Tongue (tissue), 2 donors: ENCODE results near the gene ERCC2. TPM values are rescaled to one million over a fixed set of nuclear protein-coding genes. Genes with fewer than 3 reads are reported as not detected.
"Not testable (repeated sequence)": the region's sequence is repeated elsewhere in the genome, so short reads cannot be mapped to it uniquely, and the experiment has no call there.

Source experiments
- DNase-seq: peaks from one replicate; pipeline ENCODE4 v3.0.0-alpha.2; 2015
- total RNA-seq: library from RNA; depleted of rRNA; stranded (reverse); fragments of >200 nt; gene quantifications from one replicate; pipeline ENCODE4 v1.2.3, GENCODE V29; 2014

Gene ERCC2
- 6.2 TPM for total RNA-seq

DNA sequence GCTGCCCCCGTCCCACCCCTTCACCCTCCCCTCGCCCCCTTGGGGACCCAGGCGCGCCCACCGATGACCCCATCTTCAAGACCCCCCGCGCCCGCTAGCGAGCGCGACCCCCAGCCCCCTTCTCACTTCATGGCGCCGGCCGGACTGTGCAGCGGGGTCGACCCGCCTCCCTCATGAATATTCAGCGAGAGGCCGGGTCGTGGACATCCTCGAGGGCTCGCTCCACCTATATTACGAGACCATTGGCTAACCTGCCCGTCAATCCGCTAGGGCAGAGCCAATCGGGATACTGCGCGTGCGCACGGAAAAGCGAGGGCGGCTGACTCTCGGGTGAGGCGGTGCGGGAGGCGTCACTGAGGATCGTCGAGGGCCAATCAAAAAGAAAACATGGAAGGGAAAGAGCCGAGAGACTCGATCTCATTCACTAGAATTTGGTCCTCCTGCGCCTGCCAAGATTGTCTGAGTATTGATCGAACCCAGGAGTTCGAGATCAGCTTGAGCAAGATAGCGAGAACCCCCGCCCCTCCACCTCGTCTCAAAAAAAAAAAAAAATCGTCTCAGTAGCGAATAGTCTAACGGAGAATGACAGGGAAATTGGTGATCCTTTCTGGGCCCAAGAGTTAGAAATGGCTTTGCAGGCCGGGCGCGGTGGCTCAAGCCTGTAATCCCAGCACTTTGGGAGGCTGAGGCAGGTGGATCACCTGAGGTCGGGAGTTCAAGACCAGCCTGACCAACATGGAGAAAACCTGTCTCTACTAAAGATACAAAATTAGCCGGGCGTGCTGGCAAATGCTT lies at the start of gene ERCC2:
TSS of gene ERCC2 (minus strand) at position 164 of the 795 bp plus-strand sequence. CDS start at position 131, 33 bp downstream.
- peak; percentile 100 for DNase-seq

GRCh38 chr19:45419895-45420294 lies 49.5 kb upstream of the ERCC2 start:
- DNase-seq, result no peak

DNA sequence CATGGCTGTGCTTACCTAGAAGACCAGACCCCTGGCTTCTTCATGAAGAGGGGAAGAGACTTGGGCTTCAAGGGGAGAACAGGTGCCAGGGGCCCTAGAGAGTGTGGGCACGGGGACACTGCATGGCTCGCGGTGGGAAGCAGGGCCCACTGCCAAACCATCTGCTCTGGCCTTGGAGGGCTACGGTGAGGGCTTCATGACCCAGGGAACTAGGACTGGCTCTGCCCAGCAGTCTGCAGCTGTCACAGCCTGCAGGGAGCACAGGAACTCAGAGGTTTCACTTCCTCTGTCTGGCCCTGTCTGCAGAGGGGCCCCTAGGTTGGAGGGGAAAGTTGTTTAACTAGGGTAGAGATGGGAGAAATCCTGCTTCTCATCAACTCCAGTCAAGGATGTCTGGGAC lies 49.0 kb upstream of the ERCC2 start:
- peak; percentile 70 for DNase-seq

DNA sequence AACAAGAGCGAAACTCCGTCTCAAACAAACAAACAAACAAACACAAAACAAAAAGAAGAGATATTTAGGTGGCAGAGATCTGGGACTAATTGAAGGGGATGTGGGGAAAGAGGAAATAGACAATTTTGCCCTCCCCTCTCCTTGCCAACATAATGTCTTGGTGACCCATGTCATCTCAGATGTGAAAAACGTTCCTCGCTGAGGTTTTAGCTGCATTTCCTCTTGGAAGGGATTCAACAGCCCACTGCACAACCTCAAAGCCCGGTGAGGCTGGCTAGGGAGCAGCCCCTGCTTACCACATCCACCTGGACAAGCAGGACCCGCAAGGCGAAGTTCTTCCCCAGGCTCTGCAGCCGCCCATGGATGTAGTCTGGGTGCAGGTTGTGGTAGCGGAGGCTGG lies 48.4 kb upstream of the ERCC2 start:
- DNase-seq, result no peak

- no peak for DNase-seq
Observed at GRCh38 chr19:45417151-45417550, 46.8 kb upstream of the ERCC2 start.

DNA sequence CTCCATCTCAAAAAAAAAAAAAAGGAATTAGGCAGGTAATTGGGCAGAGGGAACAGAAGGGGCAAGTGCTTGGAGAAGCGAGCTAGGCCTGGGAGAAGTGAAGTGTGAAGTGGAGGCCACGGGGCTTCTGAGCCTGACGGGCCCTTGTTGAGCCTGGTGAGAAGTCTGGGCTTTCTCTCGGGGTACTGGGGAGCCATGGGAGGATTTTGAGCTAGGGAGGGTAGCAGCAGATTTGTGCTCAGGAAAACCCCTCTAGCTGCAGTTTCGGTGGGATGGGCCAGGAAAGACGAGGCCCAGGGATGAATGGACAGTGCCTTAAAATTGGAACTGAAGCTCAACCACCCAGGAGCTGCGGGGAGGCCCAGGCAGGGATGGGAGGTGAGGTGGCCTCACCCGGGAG lies 44.1 kb upstream of the ERCC2 start:
- no peak for DNase-seq

DNA sequence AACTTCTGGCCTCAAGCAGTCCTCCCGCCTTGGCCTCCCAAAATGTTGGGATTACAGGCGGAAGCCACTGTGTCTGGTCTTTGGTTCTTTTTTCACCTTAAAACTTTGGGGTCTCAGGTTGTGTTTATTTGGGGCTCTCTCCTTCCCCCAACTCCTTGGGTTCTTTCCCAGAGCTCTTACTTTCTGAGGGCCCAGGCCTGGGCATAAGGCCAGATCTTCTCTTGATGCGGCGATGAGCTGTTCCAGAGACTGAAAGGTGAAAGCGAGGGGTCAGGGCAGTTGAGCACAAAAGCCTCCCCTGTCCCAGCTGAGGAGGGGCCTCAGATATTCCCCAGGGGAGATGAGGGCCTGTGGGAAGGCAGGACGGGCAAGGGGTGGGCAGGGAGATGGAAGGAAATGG lies 43.1 kb upstream of the ERCC2 start:
- DNase-seq, result no peak

- DNase-seq, result not testable (repeated sequence)
Observed at GRCh38 chr19:45410330-45410729, 40.0 kb upstream of the ERCC2 start.

GRCh38 chr19:45409557-45409920 lies 39.2 kb upstream of the ERCC2 start:
- no peak for DNase-seq

GRCh38 chr19:45408830-45409556 lies 38.6 kb upstream of the ERCC2 start:
- no peak for DNase-seq

GRCh38 chr19:45408121-45408520 lies 37.7 kb upstream of the ERCC2 start:
- DNase-seq, result no peak

DNA sequence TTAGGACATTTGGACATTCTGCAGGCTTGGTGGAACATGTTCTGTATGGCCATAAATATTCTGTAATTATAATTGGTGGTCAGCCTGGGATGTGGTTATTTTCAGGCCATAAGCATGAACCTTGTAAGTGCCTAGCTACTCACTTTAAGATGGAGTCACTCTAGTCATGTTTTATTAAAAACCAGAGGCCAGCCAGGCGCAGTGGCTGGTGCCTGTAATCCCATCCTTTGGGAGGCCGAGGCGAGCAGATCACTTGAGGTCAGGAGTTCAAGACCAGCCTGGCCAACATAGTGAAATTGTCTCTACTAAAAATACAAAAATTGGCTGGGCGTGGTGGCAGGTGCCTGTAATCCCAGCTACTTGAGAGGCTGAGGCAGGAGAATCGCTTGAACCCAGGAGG lies 37.2 kb upstream of the ERCC2 start:
- not testable (repeated sequence) for DNase-seq

DNA sequence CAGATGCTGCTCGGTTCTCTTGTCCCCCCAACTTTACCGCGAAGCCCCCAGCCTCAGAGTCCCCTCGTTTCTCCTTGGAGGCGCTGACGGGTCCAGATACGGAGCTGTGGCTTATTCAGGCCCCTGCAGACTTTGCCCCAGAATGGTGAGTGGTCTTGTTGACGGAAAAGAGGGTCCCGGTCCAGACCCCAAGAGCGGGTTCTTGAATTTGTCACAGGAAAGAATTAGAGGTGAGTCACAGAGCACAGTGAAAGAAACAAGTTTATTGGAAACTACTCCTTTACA lies 36.7 kb upstream of the ERCC2 start:
- no peak for DNase-seq

- DNase-seq, result peak; percentile 92
Observed at GRCh38 chr19:45406226-45407090, 36.1 kb upstream of the ERCC2 start, which contains the start of gene POLR1G. TSS of gene POLR1G (plus strand) at chr19:45406644. CDS start at chr19:45406697, 53 bp downstream.

DNA sequence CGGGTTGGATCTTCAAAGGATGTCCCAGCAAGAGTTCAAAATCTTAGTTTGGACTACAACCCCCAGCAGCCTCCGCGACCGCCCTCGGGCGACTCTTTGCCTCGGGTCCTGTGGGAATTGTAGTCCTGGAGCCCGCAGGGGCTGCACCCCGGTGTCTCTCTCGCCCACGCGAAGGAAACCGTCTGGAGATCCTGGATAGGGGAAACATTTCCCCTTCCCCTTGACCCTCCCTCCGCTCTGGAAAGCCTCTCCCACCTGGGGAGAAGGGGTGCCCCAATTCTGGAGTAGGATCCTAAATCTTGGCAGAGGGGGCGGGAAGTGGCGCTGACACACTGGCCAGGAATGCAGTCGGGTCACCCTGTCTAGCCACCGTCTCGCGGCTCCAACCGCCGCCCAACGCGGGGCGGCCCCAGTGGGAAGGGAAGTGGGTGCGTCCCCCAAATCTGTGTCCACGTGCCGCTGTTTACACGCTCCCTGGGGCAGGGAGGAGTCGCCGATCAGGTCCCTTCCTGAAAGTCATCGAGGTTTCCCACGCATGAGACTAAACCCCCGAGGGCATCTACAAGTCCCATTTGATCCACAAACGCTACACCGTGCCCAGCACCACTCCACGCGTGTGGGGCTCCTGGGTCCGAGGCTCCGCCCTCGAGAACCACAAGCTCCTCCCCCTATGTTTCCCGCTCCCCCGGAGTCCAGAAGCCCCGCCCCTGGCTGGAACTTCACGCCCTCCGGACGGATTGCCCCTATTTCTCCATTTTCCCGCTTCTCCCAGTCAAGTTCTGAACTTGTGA lies 35.3 kb upstream of the ERCC2 start:
- peak; percentile 91 for DNase-seq

- DNase-seq, result peak; percentile 69
Observed at GRCh38 chr19:45404557-45405434, 34.4 kb upstream of the ERCC2 start, which contains the start of gene PPP1R13L. TSS of gene PPP1R13L (minus strand) at chr19:45405069. CDS start at chr19:45398318, 6,751 bp downstream.

DNA sequence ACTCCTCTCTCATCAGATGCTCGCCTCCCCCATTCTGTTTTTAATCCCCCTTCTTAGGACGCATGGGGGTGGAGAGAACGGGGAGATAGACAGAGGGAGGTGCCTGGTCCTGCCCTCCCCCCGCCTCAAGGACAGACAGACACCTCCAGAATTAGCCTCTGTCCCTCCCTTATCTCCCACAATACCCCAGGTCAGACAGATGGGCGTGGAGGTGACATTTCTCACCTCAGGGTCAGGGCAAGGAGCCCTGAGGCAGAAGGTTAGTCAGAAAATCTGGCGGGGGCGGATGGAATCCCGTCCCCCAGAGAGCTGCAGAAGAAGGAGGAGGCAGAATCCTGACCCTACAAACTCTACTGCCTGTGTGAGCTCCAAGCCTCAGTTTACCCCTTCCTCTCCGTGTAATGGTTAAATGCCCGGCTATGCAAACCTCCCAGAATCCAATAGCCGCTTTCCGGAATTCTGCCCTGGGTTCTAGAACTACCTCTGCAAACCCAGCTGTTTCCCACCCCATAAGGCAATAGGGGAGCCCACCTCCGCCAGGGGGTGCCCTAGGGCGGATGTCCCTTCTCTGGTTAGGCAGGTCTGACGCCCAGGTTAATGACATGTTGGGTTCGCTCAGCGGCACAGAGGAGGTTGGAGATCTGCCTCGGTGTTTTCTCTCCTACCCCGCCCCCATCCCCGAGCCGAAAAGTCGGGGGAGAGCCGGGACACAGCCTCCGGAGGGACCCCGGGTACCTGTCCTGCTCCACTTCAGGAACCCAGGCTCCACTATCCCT lies 33.6 kb upstream of the ERCC2 start:
- peak; percentile 42 for DNase-seq

- DNase-seq, result no peak
Observed at GRCh38 chr19:45403272-45403671, 32.9 kb upstream of the ERCC2 start.

DNA sequence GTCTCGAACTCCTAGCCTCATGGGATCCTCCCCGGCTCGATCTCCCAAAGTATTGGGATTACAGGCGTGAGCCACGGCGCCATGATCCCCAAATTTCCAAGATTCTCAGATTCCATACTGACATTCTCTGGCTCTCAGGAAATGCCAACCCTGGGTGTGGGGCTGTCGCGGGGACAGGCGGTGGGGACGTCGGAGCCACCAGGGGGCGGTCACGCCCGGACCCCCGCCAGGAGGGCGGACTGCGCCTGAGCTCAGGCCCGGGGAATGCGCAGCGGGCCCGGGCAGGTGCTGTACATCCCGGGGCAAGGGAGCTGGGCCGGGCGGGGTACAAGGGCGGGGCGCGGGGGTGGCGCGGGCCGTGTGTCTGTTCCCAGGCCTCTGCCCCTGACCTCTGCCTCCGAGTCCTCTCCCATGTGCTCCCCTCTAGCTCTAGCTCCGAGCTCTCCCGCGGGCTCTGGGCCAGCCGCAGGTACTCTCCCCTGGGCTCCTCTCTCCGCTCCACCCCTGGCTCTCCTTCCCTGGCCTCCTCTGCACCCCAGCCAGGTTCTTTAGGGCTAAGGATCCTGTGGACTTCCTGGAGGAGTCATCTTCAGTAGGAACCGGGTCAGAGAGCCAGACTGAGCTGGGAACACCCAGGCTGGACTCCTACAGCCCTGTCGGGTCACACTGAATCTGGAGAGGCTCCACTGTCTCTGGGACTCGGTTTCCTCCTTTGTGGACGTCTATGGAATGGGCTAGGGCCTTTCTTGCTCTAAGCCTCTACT lies 32.1 kb upstream of the ERCC2 start:
- peak; percentile 64 for DNase-seq
